ENCODE data around the gene EFCAB11. TPM values are rescaled to one million over a fixed set of nuclear protein-coding genes. Genes with fewer than 3 reads are reported as not detected.

The EFCAB11 gene
- total RNA-seq, 1 experiment from 2014 or later: 12.0 TPM

DNA sequence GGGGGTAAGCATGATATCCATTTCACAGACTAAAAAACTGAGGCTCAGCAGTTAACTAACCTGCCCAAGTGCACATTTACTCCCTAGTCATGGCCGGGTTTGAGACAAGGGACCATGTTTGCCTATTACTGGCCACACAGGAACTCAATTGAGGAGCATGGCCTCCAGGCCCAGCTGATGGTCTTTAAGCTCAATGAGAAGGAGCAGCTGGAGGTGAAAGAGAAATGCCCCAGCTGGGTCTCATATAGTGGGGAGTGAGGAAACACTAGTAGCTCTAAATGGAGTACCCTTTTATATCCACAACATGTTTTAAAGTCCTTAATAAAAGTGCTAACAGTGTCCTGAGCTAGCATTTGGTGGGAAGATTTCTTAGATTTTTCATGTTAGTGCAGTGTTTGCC, 2.8 kb upstream of the EFCAB11 start:
- no peak for DNase-seq (ENCODE audit: low read depth)

DNA sequence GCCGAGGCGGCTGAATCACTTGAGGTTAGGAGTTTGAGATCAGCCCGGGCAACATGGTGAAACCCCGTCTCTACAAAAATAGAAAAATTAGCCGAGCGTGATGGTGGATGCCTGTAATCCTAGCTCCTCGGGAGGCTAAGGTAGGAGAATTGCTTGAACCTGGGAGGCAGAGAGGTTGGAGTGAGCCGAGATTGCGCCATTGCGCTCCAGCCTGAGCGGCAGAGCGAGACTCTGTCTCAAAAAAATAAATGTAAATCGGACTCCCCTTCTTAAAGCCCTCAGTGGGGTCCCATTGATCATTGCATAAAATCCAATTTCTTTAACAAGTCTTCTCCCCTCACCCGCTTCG, 2.1 kb upstream of the EFCAB11 start:
- no peak for DNase-seq (ENCODE audit: low read depth)

DNA sequence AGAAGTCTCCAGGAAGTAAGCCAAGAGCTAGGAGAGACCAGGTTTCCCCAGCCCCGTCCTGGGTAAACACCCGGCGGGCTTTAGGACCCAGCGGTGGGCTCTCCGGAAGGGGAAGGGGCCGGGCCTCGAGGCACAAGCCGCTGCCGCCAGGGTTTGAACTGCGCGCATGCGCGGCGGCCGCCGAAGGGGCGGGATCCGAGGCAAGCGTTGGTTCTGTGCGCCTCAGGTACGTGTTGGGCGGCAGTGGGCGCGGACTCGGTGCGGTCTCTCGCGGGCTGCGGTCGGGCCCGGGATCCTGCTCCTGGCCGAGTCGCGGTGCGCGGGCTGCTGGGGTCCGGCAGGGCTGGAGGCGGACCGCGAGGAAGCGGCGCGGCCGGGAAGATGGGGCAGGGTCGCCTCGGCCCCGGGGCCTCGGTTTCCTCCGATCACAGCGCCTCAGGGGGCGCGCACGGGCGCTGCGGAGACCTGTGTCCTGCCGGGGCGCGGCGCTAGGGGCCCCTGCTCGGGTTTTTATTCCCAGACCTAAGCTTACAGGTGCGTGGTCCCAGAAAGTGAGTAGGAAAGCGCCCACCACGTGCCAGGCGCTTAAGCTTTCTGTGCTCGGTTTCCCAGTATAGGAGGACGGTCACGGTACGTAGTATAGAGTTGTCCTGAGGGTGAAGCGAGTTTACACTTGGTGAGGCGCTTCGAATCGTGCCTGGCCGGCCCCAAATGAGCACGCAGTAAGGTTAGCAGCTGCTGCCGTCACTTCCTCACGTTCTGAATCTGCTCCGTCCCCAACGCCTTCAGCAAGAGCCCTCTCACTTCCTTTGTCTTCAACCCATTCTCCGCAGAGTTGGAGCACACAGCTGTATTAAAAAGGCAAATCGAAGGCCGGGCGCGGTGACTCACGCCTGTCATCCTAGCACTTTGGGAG, 1.5 kb upstream of the EFCAB11 start, which contains the start of gene TDP1:
Gene TDP1 (plus strand): TSS at position 183 of the 916 bp plus-strand sequence. CDS start 7,188 bp downstream, outside the sequence.
- peak; percentile 95 for DNase-seq (ENCODE audit: low read depth)

DNA sequence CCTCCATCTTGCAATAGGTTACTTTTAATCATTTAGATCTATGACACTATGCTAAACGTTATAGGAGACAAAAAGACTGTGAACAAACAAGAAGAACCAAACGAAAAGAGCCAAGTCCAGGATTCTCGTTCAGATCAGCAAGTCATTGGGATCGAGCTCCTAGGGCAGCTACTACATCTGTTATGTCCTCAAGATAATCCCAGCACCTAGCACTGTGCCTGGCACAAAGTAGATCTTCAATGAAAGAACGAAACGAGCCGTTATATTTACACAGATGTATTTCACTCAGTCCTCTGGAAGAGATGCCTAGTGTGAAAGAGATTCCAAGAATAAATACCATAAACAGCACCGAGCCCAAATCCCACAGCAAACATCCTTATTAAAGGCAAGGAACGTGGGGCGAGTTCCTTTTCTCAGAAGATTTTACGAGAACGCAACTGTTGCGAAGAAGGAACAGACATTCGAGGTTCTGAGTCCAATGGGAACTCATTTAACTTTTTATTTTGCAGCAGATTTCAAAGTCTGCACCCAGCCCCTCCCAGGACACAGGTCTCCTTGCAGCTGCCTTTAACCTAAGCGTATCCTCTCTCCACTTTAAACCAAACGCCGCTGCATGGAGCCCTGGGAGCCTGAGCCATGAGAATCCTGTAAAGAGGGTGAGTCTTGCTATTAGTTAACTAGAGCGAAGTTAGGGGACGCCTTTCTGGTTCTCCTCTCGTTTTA, 653 bp upstream of the EFCAB11 start:
- DNase-seq (ENCODE audit: low read depth): no peak

DNA sequence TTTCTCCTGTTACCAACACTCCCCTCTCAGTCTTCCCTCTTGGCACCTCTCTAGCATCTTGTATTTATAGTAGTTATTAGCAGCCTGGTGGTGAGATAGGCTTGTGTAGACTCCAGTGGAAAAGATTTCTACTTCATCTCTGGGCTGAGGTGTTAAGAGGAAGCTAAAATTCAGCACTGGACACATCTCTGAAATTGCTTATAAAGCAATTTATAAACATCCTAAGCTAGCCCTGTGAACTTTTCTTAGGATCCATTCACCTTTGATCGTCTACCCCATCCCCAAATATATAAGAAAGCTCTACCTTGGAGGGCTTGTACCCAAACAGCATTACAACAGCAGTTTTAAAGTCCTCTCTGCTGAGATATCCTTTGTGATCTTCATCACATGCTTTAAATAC, 928 bp downstream of the EFCAB11 start:
- no peak for DNase-seq (ENCODE audit: low read depth)

DNA sequence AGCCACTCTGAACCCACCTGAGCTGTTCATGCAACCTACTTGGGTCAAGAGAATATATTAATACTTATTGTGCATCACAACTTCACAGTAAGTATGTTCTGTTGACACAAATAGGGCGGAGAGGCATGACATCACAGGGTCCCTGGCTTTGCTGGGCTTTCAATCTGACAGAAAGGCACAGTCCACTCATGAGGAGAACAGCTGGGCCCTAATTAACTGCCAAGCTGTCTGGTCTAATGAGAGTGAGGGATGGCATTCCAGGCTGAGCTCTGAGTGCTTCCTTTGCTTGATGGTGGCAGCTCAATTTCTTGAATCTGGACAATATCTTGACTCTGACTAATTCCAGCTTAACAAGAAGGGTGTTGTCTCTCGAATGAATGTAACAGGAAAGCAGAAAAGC, 2.0 kb downstream of the EFCAB11 start:
- no peak for DNase-seq (ENCODE audit: low read depth)

DNA sequence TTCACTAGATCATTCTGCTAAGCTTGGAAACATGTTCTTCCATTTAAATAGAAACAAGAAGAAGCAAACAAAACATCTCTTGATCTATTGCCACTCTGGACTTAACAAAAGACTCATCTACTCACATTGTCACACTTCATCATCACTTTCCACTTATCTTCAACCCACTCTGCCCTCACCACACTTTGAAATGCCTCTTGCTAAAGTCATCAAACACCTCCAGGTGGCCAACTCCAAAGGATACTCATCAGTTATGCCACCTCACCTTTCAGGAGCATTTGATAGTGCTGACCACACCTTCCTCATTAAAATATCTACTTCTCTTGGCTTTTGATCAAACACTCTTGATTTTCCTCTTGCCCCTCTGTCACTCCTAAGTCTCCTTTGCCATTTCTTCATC, 7.2 kb downstream of the EFCAB11 start:
- DNase-seq (ENCODE audit: low read depth): no peak

DNA sequence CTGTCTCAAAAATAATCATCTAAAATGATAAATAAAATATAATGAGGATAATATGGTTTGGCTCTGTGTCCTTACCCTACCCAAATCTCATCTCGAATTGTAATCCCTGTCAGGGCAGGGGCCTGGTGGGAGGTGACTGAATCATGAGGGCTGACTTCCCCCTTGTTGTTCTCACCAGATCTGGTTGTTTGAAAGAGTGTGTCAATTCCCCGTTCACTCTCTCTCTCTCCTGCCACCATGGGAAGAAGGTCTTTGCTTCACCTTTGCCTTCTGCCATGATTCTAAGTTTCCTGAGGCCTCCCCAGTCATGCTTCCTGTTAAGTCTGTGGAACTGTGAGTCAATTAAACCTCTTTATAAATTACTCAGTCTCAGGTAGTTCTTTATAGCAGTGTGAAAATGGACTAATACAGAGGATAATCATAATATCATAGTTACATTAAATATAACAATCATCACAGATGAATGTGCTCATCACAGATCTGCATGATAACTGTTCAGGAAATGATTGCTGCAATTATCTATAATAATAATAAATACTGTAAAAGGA, 12.6 kb downstream of the EFCAB11 start:
- DNase-seq (ENCODE audit: low read depth): no peak

DNA sequence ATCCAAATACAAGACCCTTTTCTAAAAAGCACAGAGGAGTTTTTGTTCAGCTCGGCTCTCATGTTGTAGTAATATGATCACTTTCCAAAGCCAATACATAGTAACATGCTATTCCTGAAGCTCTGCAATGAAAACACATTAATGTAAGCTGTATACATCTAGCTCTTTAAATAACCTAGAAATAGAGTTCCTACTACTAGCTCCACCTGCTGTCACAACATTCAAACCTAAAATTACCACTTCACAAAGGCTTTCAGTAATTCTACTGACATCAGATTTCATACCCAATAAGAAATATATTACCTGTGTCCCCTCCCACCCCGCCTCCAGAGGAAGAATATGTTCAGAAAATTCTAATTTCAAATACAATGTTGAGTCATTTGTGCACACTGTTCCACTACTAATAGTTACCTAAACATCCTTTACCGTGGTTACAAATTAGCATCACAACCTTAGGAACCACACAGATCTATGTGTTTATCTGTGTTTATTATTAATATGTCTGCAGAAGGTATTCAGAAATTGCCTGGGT, 17.8 kb downstream of the EFCAB11 start:
- DNase-seq (ENCODE audit: low read depth): no peak

DNA sequence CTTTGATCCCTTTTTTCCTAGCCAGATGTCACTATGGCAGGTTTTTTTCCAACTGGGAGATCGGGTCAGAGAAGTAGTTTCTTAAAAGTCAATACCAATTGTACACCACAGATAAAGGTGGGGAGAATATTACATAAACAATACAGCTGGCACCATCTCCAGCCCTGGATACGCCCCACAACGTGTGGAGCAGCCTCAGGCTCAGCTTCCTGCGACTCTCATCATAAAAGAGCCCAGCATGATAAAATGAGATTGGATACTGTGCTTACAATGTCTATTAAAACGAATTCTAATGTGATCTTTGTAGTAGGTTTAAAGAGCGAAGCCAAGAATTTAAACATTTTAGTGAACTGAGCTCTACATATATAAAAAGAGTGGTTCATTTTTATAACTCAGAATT, 21.5 kb downstream of the EFCAB11 start:
- DNase-seq (ENCODE audit: low read depth): no peak

DNA sequence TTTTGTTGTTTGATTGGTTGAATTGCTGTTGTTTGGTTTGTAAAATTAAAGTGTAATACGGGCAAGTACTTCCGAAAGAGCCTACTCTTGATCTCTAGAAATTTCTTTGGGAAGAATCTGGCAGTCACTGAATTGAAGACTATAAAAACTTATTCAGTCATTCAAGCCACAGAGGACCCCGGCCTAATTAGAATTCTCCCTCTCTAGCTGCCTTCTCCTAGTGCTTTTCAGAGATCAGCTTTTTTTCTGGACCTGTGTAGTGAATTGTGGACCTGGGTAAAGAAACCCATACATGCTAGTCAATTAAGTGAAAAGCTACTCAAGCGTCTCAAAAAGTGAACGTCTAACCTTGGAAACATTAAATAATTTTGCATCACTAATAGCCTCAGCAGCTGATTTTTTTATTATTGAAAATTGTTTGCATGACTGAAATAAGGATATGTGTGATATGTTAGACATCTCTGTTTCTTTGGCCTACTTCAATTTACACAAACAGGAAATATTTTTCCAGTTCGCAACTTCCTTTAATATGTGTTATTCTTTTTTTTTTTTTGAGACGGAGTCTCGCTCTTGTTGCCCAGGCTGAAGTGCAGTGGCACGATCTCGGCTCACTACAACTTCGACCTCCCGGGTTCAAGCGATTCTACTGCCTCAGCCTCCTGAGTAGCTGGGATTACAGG, 27.2 kb downstream of the EFCAB11 start:
- no peak for DNase-seq (ENCODE audit: low read depth)

DNA sequence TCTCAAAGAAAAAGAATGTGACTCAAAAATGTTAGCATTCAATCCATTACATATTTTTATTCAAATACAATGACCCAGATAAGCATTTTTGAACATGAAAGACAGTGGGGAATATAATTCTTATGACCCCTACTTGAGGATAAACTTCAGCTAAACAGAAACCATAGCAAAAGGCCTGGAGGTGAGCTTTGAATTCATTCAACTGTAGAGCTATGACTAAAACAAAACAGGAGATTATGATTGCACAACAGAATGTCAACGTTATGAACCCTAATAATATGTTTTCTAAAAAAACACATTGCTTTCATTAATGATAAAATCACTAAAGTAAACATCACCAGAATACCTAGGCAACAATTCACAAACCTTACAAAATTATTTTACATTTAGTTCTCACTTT, 27.8 kb downstream of the EFCAB11 start:
- no peak for DNase-seq (ENCODE audit: low read depth)

DNA sequence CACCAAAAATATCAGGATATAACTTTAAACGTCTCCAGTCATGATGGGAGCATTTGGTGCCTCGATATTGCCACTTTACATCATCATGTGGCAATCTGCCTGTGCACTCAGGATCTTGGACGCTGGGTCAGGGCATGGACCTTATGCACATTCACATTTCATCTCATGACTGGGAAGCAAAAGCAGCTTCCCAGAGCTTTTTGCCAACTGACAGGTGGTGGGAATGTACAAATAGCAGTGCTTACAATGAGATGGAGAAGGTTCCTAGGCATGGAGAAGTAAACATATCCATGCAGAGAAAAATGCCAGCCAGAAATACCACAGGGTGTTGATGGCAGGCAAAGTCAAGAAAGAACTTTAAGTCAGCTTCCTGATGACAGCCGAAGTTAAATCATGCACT, 30.3 kb downstream of the EFCAB11 start:
- DNase-seq (ENCODE audit: low read depth): no peak

DNA sequence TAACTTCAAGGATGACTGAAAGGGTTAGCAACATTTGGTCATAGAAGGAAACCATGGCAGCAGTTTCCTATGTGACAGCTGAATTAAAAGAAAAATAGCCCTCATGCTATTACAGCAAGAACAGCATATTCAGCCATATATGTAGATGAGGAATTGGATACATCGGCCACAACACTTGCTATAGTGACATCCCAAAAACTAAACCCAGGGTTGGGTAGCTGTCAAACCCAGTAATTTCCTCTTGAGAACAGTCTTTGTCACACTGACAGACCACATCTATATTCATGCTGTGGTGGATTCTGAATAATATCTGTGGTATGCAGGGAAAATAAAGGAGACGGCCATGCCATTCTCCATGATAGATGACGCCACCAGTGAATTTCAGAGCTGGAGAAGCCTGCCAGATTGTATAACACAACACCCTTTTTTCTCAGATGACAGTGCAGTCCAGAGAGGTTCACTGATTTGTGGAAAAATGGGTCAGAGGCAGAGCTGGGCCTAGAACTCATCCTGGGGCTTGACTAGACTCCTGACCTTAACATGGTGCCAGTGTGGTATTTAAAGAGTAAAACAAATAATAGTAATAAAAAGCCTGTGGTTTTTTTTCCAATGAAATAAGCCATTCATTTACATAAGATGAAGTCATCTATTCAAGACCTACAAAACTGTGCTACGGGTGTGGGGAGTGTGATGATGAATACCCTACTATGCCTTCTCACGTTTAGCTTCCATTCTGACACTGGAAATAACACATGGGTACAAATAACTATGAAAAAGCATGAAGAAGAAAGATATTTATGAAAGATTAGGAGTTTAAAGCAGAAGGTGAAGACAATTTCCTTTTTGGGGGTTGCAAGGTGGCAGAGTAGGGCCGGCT, 32.3 kb downstream of the EFCAB11 start:
- DNase-seq (ENCODE audit: low read depth): peak; percentile 92

DNA sequence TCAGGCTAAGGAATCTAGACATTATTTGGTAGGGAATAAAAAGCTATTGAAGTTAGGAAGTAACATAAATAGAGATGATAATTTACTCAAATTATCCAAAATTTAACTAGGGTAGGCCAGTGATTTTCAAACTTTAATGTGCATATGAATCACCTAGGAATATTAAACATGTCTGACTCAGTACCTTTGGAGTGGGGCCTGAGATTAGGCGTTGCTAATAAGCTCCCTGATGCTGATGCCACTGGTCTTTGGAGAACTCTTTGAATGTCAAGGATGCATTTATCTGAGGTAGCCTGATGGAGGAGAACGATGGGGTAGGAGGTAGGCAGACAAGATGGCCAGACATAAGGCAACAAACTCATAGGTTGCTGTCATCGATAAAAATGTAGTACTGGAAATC, 33.2 kb downstream of the EFCAB11 start:
- DNase-seq (ENCODE audit: low read depth): no peak

DNA sequence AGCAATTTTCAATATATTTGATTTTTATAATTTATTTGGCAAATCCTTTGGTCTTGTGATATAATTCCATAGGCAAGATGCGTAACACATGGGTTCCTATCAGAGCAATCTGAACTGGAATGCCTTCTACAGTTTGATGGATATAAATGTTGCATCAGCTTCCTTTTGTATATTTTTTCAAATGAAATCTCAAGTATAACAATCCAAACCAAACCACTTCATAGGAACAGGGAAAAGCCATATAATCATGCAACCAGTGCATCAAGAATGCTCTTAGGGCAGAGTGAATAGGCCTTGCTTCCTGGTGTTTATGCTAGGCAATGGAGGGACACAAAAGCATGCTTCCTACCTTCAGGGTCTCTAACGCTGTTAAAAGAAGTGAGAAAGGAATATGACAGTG, 34.5 kb downstream of the EFCAB11 start:
- no peak for DNase-seq (ENCODE audit: low read depth)

DNA sequence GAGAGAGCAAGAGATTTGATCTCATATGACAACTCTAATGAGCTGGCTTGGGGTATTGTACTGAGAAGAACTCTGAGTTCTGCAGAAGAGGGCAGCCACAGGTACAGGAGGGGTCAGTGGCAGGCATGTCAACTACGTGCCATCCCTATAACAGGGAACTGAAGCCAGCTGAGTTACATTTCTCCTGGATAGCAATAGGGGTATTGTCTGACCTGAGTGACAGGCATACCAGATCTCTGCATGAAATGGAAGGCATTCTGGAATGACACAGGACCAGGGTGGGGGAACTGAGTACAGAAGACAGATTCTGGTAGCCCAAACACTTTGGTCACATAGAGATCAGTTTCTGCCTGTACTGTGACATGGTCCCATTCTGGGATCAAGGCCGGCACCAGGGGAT, 35.8 kb downstream of the EFCAB11 start:
- DNase-seq (ENCODE audit: low read depth): no peak

DNA sequence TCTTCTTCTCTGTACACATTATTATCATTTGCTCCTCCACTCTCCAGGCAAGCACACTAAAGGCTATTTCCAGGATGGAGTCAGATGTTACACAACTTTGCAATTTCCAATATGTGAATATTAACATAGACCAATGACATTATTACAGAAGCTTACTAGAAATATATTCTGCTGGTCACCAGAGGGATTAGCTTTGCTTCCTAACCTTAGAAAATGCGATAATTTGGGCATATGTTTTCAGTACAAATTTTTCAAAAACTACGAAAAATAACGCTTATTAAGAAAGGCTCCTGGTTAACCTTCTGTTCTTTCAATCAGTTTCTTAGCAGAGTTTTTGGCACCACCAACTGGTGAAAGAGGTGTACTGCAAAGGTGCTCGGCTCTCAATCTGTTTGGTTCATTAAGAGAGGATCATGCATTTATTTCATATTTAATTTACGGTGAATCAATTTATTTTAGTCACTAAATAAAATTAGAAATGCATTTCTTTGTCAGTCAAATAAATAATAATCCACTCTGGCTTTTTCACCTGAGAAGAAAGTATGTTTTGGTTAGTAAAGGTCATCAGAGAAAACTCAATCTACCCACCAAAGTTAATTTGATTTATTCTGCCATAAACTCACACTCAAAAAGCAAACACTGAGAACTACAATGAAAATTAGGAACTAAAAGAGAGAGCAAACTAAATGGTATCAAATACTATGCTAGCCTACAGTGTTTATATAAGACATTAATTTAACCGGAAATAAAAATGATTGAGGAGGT, 39.2 kb downstream of the EFCAB11 start:
- peak; percentile 64 for DNase-seq (ENCODE audit: low read depth)

DNA sequence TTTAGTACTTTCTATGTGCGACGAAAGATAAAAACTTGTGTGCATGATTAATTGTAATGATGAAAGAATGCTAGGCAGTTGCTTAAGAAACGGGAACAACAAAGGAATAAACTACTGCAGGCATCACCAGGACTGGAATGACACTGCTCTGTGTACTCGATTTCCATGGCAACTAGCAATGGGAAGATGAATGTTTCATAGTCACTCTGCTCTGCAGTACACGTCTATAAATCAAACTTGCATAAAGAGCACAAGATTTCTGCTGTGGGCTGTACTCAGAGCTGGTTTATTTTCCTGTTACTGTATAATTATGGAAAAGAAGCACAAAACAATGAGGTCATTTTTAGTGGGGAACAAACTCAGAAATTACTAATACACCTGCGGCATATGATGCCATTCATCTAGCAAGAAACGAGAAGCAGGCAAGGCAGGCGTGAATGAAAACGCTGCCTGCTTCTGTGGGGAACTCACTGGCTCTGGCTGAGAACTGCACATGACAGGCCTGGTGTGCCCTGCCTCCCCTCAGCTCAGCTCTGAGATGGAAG, 41.8 kb downstream of the EFCAB11 start:
- DNase-seq (ENCODE audit: low read depth): peak; percentile 96

DNA sequence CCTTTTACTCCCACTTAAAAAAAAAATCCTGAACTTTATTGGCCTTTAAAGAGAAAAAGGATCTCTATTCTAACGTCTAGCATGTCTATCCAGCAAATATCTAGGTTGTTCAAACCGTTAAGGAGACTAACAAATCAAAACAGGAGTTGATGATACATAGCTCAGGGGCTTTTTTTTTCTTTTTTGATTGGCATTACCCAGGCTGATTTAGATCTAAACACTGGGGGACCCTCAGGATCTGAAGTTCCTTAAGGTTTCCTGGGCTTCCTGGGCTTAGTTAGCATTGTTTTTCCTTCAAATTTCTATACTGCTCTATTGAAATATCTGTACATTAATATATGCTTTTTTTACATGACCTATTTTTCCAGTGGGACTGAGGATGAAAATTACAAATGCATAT, 42.3 kb downstream of the EFCAB11 start:
- no peak for DNase-seq (ENCODE audit: low read depth)

Data from LHCN-M2 (cell line).